Measurements from ENCODE around the gene CCNT2.
"Not testable (repeated sequence)": the region's sequence is repeated elsewhere in the genome, so short reads cannot be mapped to it uniquely, and the experiment has no call there.

Gene CCNT2

GRCh38 chr2:134918526-134919340 is at the start of gene CCNT2:
Gene CCNT2 (plus strand): TSS chr2:134918822. CDS start chr2:134918855, 33 bp downstream.
- peak; percentile 96 for DNase-seq

GRCh38 chr2:134869946-134870736 is 48.5 kb upstream of the CCNT2 start:
- DNase-seq = no peak

GRCh38 chr2:134873152-134873551 is 45.5 kb upstream of the CCNT2 start:
- no peak for DNase-seq

GRCh38 chr2:134875309-134875708 is 43.3 kb upstream of the CCNT2 start:
- no peak for DNase-seq

- DNase-seq = no peak
These were observed 35.8 kb upstream of the CCNT2 start for GRCh38 chr2:134882773-134883172.

GRCh38 chr2:134883552-134884293 is 34.9 kb upstream of the CCNT2 start:
- no peak for DNase-seq

GRCh38 chr2:134884435-134884834 is 34.2 kb upstream of the CCNT2 start:
- no peak for DNase-seq

- DNase-seq = no peak
These were observed 26.2 kb upstream of the CCNT2 start for GRCh38 chr2:134892282-134893035.

GRCh38 chr2:134897932-134898331 is 20.7 kb upstream of the CCNT2 start:
- DNase-seq = peak; percentile 3

- DNase-seq = no peak
These were observed 19.4 kb upstream of the CCNT2 start for GRCh38 chr2:134899204-134899603.

- DNase-seq = no peak
These were observed 18.5 kb upstream of the CCNT2 start for GRCh38 chr2:134900151-134900550.

- DNase-seq = not testable (repeated sequence)
These were observed 14.9 kb upstream of the CCNT2 start for GRCh38 chr2:134903701-134904100.

GRCh38 chr2:134905168-134905567 is 13.5 kb upstream of the CCNT2 start:
- DNase-seq = no peak

- no peak for DNase-seq
These were observed 11.9 kb upstream of the CCNT2 start for GRCh38 chr2:134906726-134907125.

- not testable (repeated sequence) for DNase-seq
These were observed 11.0 kb upstream of the CCNT2 start for GRCh38 chr2:134907441-134908116.

GRCh38 chr2:134910763-134911399 is 7.7 kb upstream of the CCNT2 start:
- DNase-seq = no peak

GRCh38 chr2:134911400-134911785 is 7.2 kb upstream of the CCNT2 start:
- DNase-seq = no peak

GRCh38 chr2:134912361-134912760 is 6.3 kb upstream of the CCNT2 start:
- DNase-seq = no peak

- no peak for DNase-seq
These were observed 1.2 kb upstream of the CCNT2 start for GRCh38 chr2:134917360-134917865.

GRCh38 chr2:134917888-134918525 is 615 bp upstream of the CCNT2 start:
- DNase-seq = peak; percentile 94

Measured in NCI-H1092 treated with DMSO at 0.1 percent for 48 hours (cell line).